PC-9 (cell line): ENCODE results near the gene GGCT.

Source experiments
- CTCF ChIP-seq: fragments of 200-600 bp; sonication (generic); conservative IDR thresholded peaks from 2 replicates; pipeline ENCODE4 v1.6.1; 2017; ENCODE audit warnings: mixed run types, antibody characterized with exemption, mild to moderate bottlenecking, moderate library complexity
- EZH2 ChIP-seq: fragments of 200-600 bp; sonication (generic); IDR thresholded peaks from 2 replicates; pipeline ENCODE4 v1.8.0; 2017; ENCODE audit warnings: antibody characterized with exemption, low read depth

- TF ChIP-seq CTCF (no peak), EZH2 (no peak)
These were observed 42.0 kb upstream of the GGCT start for GRCh38 chr7:30546596-30546995.
